CD4-positive, alpha-beta T cell treated with Interleukin-15 for 4 hours (primary cell): ENCODE data around the gene CLIC5.

Source experiments
- DNase-seq: peaks from one replicate; pipeline ENCODE4 v3.0.0-alpha.2; 2020; ENCODE audit warnings: low spot score

Gene CLIC5

DNA sequence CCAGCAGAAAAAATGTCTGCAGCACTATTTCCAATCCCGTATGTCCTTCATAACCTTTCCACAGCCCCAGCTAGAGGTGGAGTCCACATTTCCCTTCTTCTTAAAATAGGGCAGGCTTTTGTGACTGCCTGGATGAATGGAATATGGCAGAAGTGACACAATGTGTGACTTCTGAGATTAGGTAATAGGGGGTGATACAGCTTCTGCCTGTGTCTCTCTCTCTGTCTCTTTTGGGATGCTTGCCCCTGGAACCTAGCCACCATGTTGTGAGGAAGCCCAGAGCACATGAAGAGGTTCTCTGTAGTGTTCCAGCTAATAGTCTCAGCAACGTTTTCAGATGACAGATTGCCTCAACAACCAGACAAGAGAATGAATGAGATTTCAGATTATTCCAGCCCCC, 51.4 kb downstream of the CLIC5 start:
- DNase-seq, result no peak

- no peak for DNase-seq
Measured at GRCh38 chr6:45963896-45964295, 51.8 kb downstream of the CLIC5 start.

DNA sequence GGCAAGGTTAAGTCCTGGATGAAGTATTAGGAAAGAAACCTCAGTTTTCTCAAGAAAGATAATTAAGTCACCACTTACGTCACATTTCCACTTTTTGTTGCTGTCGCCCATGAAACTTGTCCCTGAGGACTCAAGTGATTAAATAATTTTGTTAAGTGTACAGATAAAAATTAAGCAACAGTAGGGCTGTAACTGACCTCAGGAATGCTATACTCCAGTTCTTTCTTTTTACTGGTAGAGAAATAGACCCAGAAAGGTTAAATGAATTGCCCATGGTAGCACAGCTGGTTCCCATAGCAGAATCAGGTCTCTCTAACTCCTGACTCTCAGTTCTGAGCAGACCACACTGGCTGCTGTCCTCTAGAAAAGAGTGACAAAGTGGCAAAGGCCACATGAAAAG, 54.5 kb downstream of the CLIC5 start:
- no peak for DNase-seq

DNA sequence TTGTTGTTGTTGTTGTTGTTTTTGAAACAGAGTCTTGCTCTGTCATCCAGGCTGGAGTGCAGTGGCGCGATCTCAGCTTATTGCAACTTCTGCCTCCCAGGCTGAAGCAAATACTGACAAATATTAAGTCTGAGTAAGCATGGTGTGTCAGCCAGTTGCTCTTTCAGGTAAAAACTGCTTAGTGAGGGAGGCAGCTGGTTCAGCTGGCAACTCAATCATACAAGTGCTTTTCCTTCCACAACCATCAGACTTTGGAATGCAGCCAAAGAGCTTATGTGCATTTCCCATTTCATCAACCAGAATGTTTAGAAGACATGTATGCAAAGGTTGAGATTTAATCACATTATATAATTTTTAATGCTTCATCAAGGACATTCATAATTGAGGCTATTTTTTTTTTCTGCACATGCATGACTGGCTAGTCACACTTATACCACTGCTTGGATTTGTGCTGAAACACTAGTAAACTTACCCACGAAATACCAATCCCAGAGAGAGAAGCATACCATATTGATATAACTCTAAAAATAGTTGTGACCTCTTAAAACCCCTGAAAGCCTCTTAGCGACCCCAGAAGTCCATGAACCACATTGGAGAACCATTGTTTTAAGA, 56.0 kb downstream of the CLIC5 start:
- no peak for DNase-seq

GRCh38 chr6:45956663-45957062, 59.0 kb downstream of the CLIC5 start:
- no peak for DNase-seq

GRCh38 chr6:45956176-45956575, 59.5 kb downstream of the CLIC5 start:
- no peak for DNase-seq

DNA sequence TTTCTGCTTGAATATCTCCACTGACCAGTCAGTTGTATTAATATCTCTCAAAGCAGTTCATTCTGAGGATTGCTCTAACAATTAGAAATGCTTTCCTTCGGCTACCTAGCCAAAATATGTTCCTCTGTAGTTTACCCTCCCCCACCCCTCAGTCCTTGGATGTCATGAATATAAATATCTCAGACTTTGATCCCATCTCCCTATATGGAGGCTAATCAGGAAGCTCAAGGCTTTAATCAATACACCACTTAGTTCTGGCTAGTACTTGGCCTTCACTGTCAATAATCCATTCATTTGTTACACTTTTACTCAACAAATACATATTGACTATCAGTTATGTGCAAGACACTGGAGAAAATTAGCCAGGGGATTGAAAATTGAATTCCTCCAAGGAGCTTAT, 60.1 kb downstream of the CLIC5 start:
- no peak for DNase-seq

- no peak for DNase-seq
Measured at GRCh38 chr6:45952546-45952945, 63.1 kb downstream of the CLIC5 start.

DNA sequence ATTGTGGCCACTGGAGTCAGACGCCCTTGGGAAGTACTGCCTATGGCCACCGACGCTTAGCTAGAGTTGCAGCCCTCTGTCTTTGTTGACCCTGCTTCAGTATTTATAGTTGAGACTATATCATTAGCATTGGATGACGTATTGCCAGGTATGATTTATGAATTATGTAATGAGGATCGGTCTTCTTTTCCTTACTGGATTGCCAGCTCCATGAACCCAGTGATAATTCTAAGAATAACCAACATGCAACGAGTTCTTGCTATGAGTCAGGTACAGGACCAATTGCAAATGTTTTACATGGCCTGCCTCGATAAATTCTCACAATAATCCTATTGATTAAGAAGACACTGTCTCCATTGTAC, 63.5 kb downstream of the CLIC5 start:
- DNase-seq, result no peak

- no peak for DNase-seq
Measured at GRCh38 chr6:45951321-45952167, 64.1 kb downstream of the CLIC5 start.

DNA sequence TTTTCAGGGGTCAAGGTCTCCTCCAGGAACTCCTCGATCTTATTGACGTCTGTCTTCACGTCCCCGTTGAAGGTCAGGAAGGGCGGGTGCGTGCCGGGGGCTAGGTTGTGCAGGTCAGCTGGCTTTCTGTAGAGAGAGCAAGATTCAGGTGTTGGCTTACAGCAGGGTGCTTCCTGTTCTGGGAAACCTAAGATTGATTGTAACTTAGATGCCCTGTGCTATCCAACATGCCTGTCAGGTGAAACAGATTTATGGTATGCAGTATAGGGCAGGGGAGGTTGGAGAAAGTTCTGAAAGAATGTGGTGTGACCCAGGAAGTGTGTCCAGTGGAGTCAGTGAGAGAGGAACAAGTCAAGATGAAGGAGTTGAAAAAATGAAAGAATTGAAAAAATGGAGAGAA, 66.4 kb downstream of the CLIC5 start:
- no peak for DNase-seq

GRCh38 chr6:45947807-45948206, 67.9 kb downstream of the CLIC5 start:
- DNase-seq, result no peak

- no peak for DNase-seq
Measured at GRCh38 chr6:45946887-45947286, 68.8 kb downstream of the CLIC5 start.

DNA sequence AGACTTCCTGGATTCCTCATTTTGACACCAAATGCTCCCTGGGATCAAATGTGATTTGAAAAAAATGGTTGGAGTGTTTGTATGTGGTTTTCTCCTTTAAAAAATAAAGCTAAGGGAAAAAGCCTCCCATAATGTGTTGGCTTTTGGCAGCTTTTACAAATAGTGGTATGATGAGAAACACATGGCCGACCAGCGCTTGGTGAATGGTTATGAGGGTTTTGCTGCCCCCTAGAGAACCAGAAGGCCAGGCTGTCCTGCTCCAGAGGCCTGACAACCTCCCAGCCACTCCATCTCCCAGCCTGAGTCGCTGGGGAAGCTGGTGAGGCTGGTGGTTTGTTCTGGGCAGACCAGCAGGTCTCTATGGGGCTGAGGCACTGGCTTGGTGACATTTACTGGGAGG, 69.3 kb downstream of the CLIC5 start:
- no peak for DNase-seq

- no peak for DNase-seq
Measured at GRCh38 chr6:45942953-45943352, 72.7 kb downstream of the CLIC5 start.

DNA sequence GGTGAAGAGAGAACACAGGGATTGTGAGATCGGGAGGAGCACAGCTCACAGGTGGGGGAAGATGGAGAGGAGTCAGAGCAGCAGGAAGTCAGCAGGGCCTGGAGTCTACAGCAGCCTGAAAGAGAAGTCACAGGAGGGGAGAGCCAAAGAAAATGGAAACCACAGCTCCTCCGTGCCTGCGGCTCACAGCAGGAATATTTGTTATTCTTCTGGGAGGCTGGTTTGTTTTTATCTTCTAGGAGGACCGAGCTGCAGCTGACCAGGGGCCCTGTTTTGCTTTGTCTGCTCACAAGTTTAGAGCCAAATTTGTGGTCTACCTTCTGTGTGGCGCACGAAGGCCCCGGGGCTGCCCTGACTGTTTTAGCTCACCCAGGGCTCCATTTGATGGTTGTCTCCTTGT, 81.8 kb downstream of the CLIC5 start:
- no peak for DNase-seq

DNA sequence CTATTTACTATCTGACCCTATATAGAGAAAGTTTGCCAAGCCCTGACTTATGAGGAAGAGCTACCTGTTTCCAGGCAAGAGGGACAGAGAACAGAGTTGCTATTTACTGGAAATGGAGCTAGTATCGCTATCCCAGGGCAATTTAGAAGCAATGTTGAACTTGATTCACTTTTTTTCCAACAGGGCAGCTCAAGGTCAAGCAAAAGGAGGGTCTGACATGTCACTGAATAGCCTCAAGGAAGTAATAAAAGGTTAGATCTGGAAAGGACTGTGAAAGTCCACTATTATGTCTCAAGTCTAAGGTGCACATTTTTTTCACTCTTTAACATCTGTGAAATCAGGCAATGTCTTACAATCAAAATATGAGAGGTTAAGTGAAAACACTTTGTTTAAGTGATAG, 84.4 kb downstream of the CLIC5 start:
- no peak for DNase-seq

DNA sequence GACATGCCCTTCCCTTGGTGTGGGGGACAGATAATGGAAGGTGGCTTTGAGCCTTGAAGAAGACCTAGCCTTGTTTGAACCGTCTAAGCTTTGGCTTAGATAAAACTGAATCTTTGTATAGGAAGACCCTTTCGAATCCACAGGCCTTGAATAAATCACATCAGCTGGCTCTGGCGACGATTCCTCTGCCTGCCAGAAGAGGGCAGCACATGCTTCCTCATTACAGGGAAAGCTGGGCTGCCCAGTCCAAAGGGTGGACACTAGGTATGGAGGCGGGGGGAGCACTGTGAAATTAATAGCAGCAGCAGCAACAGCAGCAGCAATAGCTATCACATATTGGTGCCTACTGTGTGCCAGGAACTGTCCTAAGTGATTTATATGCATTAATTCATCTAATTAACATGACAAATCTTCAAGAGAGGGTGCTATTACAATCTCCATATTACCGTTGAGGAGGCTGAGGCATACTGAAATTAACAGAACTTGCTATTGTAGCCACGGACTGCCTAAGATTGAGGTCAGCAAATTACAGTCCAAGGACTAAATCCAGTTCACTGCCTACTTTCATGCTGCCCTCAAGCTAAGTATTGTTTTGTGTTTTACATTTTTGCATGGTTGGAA, 85.1 kb downstream of the CLIC5 start:
- DNase-seq, result peak; percentile 60

DNA sequence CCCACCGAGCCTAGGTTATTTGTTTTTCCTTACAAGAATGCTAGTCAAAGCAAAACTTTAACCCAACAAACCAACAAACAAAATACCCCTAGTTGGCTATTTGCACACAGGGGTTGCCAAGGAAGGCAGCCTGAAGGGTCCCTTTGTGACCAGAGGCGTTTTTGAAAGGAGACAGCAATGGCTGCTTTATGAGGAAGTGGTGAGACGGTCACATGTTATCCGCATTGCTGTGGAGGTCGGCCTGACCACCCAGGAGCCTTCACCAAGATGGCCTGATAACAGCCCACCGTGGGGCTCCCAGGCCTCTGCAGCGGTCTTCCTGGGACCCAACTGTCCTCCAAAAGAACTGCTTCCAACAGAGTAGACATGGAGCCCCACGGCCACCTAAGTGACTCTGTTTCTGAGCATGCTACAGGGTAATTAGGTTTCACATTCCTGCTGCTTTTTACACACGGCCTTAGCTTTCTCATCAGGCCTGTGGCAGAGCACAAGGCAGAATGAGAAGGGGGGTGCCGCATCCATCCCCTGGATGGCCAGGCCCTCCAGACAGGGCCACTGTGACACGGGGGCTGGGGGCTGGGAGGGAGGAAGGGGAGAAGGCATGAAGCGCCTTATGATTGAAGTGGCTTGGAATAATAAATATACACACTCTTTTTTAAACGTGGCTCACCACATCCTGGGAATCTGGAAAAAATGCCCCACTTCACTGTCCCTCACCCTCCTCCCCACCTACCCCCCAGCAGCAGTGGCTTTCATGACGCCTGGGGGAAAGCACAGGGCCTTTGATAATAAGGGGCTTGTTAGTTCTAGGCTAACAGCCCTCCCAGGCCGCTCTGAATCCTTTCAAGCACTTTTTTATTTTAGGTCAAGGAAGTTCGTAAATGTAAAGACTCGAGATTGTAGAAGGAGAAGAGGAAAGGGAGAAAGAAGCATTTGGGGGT, 86.0 kb downstream of the CLIC5 start:
- no peak for DNase-seq

DNA sequence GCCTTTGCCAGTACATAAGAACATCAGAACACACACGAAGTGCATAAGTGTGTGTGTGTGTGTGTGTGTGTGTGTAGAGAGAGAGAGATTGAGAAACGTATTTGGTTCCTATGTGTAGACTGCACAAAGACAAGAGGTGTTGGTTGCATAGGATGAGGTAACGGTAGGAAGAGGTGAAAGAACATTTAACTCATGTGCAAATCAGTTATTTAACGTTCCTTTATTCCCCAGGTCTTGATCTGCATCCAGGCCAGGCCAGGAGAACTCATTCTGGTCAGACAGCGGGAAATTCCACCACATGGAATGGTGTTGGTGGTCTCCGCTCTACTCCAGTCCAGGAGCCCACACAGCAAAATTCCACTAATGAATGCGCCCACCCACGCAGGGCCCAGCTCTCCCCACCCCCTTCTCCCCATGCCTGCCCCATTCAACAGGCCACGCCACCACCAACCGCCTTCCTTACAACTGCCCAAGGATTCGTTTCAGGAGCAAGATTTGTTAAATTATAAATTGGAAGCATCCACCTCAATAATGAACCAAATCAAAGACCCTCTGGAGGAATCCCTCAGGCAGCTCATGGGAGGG, 86.8 kb downstream of the CLIC5 start:
- no peak for DNase-seq

GRCh38 chr6:45927421-45928320, 88.0 kb downstream of the CLIC5 start:
- no peak for DNase-seq
